Right hindlimb (tissue), 1 donor: Measurements from ENCODE around the gene ARHGAP9.
"Not testable (repeated sequence)": the region's sequence is repeated elsewhere in the genome, so short reads cannot be mapped to it uniquely, and the experiment has no call there.

Experiments used
- DNase-seq: peaks from one replicate; pipeline ENCODE4 v3.0.0-alpha.2; 2018

The ARHGAP9 gene

DNA sequence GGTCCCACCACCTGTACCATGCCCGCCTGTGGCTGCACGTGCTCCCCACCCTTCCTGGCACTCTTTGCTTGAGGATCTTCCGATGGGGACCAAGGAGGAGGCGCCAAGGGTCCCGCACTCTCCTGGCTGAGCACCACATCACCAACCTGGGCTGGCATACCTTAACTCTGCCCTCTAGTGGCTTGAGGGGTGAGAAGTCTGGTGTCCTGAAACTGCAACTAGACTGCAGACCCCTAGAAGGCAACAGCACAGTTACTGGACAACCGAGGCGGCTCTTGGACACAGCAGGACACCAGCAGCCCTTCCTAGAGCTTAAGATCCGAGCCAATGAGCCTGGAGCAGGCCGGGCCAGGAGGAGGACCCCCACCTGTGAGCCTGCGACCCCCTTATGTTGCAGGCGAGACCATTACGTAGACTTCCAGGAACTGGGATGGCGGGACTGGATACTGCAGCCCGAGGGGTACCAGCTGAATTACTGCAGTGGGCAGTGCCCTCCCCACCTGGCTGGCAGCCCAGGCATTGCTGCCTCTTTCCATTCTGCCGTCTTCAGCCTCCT, 23.4 kb downstream of the ARHGAP9 start:
- no peak for DNase-seq

DNA sequence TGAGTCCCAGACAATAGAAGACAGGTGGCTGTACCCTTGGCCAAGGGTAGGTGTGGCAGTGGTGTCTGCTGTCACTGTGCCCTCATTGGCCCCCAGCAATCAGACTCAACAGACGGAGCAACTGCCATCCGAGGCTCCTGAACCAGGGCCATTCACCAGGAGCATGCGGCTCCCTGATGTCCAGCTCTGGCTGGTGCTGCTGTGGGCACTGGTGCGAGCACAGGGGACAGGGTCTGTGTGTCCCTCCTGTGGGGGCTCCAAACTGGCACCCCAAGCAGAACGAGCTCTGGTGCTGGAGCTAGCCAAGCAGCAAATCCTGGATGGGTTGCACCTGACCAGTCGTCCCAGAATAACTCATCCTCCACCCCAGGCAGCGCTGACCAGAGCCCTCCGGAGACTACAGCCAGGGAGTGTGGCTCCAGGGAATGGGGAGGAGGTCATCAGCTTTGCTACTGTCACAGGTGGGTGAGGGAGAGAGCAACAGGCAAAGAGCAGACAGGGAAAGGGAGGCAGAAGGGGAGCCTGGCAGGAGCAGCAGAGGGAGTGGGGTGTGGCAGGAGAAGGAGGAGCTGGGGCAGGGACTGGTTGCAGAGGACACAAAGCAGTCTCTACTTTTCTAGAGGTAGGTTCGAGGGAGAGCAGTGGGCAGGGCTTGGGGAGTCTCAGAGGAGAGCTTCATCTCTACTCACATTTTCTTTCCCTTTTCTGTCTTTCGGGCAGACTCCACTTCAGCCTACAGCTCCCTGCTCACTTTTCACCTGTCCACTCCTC, 24.1 kb downstream of the ARHGAP9 start:
- DNase-seq = no peak

DNA sequence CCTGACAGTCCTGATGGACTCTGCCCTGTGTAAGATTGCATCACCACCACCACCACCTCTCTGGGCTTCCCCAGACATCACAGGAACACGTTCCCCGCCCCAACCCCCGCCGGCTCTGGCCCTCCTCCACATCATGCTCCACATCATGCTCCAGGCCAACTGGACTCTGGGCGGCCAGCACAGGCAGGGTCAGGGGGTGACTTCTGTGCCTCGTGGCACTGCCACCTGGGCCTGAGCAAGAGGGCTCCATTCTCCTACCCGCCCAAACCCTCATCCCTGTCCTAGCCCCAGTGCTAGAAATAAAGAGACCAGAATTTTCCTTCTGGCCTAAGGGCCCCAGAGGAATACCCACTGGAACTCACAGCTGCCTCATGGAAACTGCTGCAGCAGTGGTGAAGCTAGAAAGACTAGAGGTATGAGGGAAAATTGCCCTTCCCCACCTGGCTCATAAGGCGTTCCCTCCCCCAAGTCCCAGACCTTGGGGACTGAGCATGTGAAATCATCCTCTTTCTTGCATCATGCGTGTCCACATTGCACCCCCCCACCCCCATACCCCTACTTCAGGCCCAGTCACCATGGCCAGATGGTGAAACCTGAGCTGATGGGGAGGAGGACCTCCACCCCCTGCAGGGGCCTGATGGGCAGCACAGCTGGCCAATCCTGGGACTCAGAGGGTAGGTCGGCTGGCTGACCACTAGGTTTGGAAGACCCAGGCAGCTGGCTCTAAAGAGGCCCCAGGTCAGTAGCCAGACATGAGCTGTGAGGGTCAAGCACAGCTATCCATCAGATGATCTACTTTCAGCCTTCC, 24.9 kb downstream of the ARHGAP9 start, which contains the start of gene INHBE:
TSS of gene INHBE (plus strand) at position 742 of the 808 bp plus-strand sequence. CDS start 230 bp downstream, outside the sequence.
- DNase-seq = peak; percentile 45

DNA sequence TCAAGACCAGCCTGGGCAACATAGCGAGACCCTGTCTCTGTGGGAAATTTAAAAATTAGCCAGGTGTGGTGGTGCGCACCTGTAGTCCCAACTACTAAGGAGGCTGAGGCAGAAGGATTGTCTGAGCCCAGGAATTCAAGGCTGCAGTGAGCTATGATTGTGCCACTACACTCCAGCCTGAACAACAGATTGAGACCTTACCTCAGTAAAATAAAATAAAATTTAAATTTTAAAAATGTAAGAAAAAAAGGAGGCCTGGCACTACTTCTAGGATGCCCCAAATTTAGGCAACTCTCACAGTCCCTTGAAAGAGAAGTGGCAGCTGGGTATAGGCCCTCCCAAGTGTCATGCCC, 25.5 kb downstream of the ARHGAP9 start:
- DNase-seq = no peak

DNA sequence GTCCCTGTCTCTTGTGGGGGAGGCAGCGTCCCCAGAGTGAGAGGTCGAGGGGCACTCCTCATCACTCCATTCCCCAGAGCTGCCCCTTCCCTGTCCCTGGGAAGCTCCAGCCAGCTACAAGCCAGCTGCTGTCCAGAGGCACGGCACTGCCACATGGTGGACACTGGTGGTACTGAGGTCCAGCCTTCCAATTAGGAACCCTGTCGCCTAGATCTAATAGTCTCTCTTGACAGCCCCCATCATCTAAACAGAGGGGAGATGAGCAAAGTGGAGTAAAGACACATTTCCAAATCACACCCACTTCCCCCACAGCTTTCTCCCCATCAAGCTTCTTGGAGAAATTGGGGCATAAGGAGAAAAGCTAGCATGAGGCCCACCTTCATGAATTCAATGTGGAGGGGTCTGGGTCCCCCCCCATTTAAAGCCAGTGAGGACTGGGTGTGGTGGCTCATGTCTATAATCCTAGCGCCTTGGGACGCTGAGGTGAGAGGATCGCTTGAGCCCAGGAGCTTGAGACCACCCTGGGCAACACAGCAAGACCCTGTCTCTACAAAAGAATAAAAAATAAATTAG, 26.6 kb downstream of the ARHGAP9 start:
- peak; percentile 82 for DNase-seq

DNA sequence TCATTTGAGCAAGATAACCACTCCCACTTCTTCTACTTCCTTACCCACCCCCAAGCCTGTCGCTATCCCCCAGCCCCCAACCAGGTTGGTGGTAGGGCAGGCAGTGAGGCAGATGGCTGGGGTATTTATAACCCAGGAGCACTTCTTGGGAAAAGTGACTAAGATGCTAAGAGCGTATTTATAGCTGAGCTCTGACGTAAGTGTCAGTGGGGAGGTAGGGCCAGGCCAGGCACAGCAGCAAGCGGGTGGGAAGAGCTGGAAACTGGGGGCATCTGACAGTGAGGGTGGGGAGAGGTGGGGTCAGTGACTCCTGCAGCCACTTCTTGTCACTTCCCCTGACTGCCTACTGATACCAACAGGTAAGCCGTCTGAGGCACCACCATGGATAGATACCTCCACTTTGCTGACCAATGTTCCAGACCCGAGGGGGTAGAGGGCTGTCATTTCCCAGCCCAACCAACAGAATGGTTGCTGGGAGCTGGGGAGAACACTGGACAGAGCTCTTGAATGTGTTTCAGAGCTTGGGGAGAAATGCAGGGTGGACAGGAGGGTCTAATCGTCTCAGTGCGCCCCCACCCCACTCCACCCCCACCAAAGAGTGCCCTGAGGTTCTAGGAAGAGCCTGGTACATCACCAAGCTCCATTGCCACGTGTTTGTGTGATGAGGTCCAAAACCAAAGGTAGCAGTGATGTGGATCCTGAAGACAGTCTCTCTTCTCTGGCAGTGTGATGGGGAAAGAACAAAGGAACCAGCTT, 27.3 kb downstream of the ARHGAP9 start:
- peak; percentile 67 for DNase-seq

DNA sequence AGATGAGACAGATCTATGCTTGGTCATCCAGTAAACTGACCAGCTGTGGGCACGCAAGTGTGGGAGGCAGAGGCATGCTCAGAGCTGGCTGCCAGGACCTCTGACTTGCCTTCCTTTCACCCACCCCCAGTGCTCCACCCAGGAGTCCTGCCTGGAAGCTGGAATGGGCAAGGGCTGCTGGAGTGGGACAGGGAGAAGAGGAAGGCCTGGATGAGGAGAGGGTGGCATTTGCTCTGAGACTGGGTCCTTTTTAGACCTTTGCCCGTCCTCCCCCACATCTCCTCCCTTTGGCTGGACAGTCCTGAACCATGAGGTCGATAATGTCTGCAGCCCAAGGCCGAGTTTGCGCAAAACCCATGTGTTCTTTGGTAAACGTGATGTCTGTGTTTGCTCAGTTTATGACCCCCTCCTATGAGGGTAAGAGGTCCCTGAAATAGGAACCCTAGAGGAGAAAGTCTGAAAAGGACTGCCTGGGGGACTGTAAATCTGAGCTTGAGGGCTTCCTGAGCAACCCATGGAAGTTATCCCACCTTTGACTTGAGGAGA, 28.4 kb downstream of the ARHGAP9 start:
- DNase-seq = no peak

DNA sequence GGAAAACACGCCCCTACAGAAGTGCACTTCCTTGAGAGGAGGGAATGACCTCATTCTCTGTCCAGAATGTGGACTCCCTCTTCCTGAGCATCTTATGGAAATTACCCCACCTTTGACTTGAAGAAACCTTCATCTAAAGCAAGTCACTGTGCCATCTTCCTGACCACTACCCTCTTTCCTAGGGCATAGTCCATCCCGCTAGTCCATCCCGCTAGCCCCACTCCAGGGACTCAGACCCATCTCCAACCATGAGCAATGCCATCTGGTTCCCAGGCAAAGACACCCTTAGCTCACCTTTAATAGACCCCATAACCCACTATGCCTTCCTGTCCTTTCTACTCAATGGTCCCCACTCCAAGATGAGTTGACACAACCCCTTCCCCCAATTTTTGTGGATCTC, 29.6 kb downstream of the ARHGAP9 start:
- no peak for DNase-seq

DNA sequence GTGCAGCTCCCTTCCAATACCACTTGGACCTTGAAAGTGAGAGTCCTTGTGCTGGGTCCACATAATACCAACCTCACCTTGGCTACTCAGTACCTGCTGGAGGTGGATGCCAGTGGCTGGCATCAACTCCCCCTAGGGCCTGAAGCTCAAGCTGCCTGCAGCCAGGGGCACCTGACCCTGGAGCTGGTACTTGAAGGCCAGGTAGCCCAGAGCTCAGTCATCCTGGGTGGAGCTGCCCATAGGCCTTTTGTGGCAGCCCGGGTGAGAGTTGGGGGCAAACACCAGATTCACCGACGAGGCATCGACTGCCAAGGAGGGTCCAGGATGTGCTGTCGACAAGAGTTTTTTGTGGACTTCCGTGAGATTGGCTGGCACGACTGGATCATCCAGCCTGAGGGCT, 30.3 kb downstream of the ARHGAP9 start:
- no peak for DNase-seq

DNA sequence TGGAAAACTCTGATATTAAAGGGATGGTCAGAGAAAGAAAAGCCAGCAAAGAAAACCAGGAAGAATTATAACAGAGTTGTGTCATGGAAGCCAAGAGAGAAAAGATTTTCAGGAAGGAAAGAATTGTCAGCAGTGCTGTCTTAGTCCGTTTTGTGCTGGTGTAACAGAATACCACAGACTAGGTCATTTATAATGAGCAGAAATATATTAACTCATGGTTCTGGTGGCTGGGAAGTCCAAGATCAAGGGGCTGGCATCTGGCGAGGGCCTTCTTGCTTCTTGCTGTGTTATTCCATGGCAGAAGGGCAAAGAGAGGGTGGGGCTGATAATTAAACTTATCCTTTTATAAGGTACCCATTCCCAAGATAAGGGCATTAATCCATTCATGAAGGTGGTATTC, 31.0 kb downstream of the ARHGAP9 start:
- no peak for DNase-seq

DNA sequence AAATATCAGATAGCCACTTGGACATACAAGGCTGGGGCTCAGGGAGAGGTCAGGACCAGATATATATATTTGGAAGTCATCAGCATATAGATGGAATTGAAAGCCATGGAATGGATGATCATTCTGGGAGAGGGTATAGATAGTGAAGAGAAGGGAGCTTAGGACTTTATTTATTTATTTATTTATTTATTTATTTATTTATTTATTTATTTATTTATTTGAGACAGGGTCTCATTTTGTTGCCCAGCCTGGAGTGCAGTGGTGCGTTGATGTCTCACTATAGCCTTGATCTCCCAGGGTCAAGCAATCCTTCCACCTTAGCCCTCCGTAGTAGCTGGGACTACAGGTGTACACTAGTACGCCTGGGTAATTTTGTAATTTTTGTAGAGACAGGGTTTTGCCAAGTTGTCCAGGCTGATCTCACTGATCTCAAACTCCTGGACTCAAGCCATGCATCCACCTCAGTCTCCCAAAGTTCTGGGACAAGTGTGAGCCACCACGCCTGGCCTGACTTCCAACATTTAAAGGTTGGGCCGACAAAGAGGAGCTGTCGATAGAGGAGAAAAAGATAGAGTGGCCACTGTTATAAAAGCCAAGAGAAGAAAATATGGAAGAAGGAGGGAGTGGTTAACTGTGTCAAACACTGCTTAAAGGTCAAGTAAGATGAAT, 33.2 kb downstream of the ARHGAP9 start:
- DNase-seq = no peak

DNA sequence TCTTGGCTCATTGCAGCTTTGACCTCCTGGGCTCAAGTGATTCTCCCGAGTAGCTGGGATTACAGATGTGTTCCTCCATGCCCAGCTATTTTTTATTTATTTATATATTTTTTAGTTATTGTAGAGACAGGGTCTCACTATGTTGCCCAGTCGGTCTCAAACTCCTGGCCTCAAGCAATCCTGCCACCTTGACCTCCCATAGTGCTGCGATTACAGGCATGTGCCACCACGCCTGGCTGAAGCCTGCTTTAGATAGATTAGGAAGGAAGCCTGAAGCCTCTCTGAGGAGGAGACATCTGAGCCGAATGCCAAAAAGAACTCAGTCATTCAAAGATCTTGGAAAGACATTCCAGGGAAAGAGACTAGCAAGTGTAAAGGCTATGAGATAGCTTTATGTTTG, 34.9 kb downstream of the ARHGAP9 start:
- DNase-seq = no peak

DNA sequence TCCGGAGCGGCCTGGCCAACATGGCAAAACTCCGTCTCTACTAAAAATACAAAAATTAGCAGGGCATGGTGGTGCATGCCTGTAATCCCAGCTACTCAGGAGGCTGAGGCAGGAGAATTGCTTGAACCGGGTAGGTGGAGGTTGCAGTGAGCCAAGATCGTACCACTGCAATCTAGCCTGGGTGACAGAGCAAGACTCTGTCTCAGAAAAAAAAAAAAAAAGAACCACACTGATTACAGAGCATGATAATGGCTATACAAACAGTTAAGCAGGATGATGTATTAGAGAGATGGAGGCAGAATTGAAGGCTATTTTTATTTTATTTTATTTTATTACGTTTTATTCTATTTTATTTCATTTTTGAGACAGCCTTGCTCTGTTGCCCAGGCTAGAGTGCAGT, 35.3 kb downstream of the ARHGAP9 start:
- DNase-seq = not testable (repeated sequence)

DNA sequence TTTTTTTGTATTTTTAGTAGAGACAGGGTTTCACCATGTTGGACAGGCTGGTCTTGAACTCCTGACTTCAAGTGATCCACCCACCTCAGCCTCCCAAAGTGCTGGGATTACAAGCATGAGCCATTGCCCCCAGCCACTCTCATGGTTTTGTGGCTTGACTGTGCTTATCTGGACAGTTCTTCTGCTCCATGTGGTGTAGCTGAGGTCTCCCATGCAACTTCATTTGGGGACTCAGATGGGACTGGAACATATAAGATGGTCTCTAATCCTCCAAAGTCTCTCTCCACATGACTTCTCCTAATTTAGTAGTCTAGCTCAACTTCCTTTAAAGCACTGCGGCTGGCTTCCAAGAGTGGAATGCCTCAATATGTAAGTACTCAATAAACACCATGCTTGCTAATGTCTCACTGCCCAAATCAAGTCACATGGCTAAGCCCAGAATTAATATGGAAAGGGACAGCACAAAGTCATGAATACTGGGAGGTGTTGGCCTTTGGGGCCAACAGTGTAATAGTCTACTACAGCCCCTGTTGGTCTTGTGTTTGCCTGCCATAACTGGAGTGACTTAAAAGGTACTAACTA, 37.7 kb downstream of the ARHGAP9 start:
- no peak for DNase-seq

DNA sequence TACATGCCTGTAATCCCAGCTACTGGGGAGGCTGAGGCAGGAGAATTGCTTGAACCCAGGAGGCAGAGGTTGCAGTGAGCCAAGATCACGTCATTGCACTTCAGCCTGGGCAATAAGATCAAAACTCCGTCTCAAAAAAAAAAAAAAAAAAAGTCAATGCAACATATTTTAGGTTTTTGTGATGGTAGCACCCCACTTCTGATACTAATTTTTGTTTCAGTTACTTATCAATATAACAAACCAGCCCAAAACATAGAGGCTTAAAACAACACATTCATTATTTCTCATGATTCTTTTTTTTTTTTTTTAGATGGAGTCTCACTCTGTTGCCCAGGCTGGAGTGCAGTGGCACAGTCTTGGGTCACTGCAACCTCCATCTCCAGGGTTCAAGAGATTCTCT, 38.3 kb downstream of the ARHGAP9 start:
- DNase-seq = not testable (repeated sequence)

DNA sequence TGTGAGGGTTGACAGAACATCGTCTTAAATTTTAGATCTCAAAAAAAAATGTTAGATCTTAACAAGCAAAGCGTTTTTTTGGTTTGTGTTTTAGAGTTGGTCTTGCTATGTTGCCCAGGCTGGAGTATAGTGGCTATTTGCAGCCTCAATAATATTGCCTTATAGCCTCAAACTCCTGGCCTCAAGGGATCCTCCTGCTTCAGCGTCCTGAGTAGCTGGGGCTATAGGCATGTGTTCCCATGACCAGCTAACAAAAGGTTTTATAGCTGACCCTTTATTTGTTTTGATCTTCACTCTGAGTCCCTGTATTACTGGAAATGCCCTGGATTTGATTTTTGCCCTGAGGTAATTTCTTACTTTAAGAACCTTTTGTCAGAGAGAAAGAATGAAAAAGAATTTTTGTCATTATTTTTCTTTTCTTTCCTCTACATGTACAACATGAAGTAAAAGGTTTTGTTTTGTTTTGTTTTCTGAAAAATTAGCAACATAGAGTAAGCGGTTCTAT, 39.9 kb downstream of the ARHGAP9 start:
- no peak for DNase-seq

DNA sequence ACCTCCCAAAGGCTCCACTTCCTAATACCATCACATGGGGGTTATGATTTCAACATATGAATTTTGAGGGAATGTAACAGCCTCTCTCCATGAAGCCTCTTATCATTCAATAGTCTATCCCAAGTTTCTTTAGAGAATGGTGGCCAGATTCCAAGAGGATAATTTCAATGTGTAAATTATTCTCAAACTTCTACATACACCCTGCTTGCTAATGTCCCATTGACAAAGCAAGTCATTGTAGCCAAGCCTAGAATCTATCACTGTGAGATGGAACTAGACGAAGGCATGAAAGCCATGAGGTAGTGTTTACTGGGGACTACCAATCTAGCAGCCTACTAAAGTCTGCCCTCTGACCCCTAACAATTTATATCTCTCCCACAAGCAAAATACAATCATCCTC, 41.3 kb downstream of the ARHGAP9 start:
- DNase-seq = no peak

DNA sequence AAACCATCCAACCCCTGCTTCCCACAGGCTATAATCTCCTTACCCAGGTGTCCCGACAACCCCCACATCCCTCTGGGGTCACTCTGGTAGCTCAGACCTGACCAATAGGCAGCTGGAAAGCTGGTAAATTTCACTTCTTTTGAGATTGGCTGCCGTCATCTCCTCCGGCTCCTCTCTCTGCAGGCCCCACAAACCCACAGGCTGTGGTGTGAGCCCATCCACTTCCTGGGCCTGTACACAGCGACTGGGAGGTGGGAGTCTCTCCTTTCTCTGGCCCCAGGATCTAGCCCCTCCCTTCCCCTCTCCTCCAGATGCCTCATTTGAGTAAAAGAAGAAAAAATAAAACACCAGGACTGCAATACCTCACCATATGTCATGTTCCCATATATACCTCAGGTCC, 44.4 kb downstream of the ARHGAP9 start:
- DNase-seq = no peak

DNA sequence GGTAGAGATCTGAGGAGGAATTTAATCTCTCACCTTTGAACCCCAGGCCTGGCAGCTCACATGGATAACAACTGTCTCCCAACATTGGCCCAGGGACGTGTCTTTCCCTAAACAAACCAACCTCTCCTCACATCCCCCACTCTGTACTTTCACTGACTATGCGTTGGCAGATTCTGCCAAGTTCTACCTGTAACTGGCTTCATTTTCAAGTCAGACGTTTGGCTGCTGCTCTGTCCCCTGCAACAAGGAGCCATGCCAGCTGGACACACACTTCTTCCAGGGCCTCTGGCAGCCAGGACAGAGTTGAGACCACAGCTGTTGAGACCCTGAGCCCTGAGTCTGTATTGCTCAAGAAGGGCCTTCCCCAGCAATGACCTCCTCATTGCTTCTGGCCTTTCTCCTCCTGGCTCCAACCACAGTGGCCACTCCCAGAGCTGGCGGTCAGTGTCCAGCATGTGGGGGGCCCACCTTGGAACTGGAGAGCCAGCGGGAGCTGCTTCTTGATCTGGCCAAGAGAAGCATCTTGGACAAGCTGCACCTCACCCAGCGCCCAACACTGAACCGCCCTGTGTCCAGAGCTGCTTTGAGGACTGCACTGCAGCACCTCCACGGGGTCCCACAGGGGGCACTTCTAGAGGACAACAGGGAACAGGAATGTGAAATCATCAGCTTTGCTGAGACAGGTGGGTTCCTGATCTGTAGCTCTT, 45.0 kb downstream of the ARHGAP9 start, which contains the start of gene INHBC:
TSS of gene INHBC (plus strand) at position 268 of the 707 bp plus-strand sequence. CDS start at position 371, 103 bp downstream.
- no peak for DNase-seq

DNA sequence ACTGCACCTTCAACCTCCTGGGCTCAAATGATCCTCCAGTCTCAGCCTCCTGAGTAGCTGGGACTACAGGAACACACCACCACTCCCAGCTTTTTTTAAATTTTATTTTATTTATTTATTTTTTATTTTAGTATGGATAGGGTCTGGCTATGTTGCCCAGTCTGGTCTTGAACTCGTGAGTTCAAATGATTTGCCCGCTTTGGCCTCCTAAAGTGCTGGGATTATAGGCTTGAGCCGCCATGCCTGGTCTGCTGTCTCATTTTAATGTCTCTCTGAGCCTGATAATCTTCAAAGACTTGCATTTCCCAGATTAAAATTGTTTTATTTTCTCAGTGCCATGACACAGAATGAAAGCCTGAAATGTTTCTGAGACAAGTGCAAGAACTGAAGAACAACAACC, 46.3 kb downstream of the ARHGAP9 start:
- DNase-seq = no peak
